A549 (cell line): ENCODE results near the gene DPEP2NB. TPM values are rescaled to one million over a fixed set of nuclear protein-coding genes. Genes with fewer than 3 reads are reported as not detected.

Source experiments
- ATAC-seq, 2 experiments: fragments of 200-7000 bp in 1 of 2; fragments of >200 bp in 1 of 2; cut with Nextera tagmentation in 1 of 2; cut with Tn5 transposase in 1 of 2; 3 replicates each; pipeline versions ENCODE4 v1.8.0 to v1.9.1; 2018 to 2020; ENCODE audit warnings: mild to moderate bottlenecking in 1 of 2, moderate library complexity in 1 of 2
- CTCF ChIA-PET: fragments of 300-600 bp; sonication (Branson Sonifier 250); formaldehyde crosslinking; extraction: SDS; loops from one replicate; lab custom pipeline; 2021; ENCODE audit warnings: antibody characterized with exemption, inconsistent platforms; lab: Yijun Ruan, JAX
- POLR2A ChIA-PET: fragments of 350-600 bp; formaldehyde crosslinking; extraction: SDS; loops from one replicate; lab custom pipeline; 2021; ENCODE audit warnings: antibody characterized with exemption, inconsistent platforms; lab: Yijun Ruan, JAX
- DNase-seq, 2 experiments: peaks; one replicate each; pipeline versions ENCODE4 v3.0.0 to v3.0.0-alpha.2; 2011 to 2016; ENCODE audit warnings: low read depth in 1 of 2, low spot score in 1 of 2
- FAIRE-seq: peaks from 2 replicates; lab custom pipeline; 2011; peaks lifted over from hg19 to GRCh38; lab: Jason Lieb, UNC
- H3K27ac ChIP-seq, 2 experiments: fragments of >200 bp; sonication (Bioruptor Twin); formaldehyde crosslinking; 3 replicates each; pipeline ENCODE4 v1.5.1; 2016 to 2017
- H3K4me1 ChIP-seq: fragments of >200 bp; sonication (Bioruptor Twin); formaldehyde crosslinking; 3 replicates; pipeline ENCODE4 v1.6.1; 2016
- H3K4me2 ChIP-seq: fragments of >200 bp; sonication (Bioruptor Twin); formaldehyde crosslinking; 3 replicates; pipeline ENCODE4 v1.6.1; 2016
- H3K4me3 ChIP-seq: fragments of >200 bp; sonication (Bioruptor Twin); formaldehyde crosslinking; 3 replicates; pipeline ENCODE4 v1.5.1; 2016
- H3K9me3 ChIP-seq: fragments of >200 bp; sonication (Bioruptor Twin); formaldehyde crosslinking; 3 replicates; pipeline ENCODE4 v1.6.1; 2016
- CBX8 ChIP-seq: fragments of 200-600 bp; sonication (generic); IDR thresholded peaks from 2 replicates; pipeline ENCODE4 v1.6.1; 2016
- CHD2 ChIP-seq: fragments of 150-350 bp; IDR thresholded peaks from 2 replicates; pipeline ENCODE4 v1.6.1; 2014; ENCODE audit warnings: low read length; ENCODE audit not compliant: partially characterized antibody
- CHD4 ChIP-seq: fragments of 200-600 bp; sonication (generic); IDR thresholded peaks from 2 replicates; pipeline ENCODE4 v1.6.1; 2016; ENCODE audit warnings: antibody characterized with exemption, mild to moderate bottlenecking, borderline replicate concordance
- EHF ChIP-seq: fragments of 250-450 bp; sonication (Bioruptor Pico); IDR thresholded peaks from 2 replicates; pipeline ENCODE4 v1.5.0; 2020; ENCODE audit warnings: mild to moderate bottlenecking
- EHMT2 ChIP-seq: fragments of 200-600 bp; sonication (generic); IDR thresholded peaks from 2 replicates; pipeline ENCODE4 v1.6.1; 2016; ENCODE audit warnings: antibody characterized with exemption, low read depth, mild to moderate bottlenecking, moderate library complexity
- ESRRA ChIP-seq: fragments of 150-350 bp; IDR thresholded peaks from 2 replicates; pipeline ENCODE4 v1.6.1; 2014; ENCODE audit warnings: mild to moderate bottlenecking, low read length, borderline replicate concordance
- FOSL2 ChIP-seq, 2 experiments: fragments of 450-650 bp in 1 of 2; fragments of >200 bp in 1 of 2; sonication (Bioruptor Twin) in 1 of 2; formaldehyde crosslinking; IDR thresholded peaks; 2 replicates each; pipeline versions ENCODE4 v1.5.0 to v1.6.1; 2016 to 2020; ENCODE audit warnings: mild to moderate bottlenecking in 1 of 2, moderate library complexity in 1 of 2
- HOXB13 ChIP-seq: fragments of 250-450 bp; sonication (Bioruptor Pico); IDR thresholded peaks from 2 replicates; pipeline ENCODE4 v1.5.0; 2020; ENCODE audit warnings: low read depth, mild to moderate bottlenecking, moderate library complexity
- JUN ChIP-seq, 2 experiments: fragments of >200 bp; sonication (Bioruptor Twin); formaldehyde crosslinking; IDR thresholded peaks; 2 replicates in 1 of 2; 3 replicates in 1 of 2; pipeline ENCODE4 v1.6.1; 2016 to 2017
- JUNB ChIP-seq: fragments of >200 bp; sonication (Bioruptor Twin); formaldehyde crosslinking; IDR thresholded peaks from 2 replicates; pipeline ENCODE4 v1.6.1; 2016
- MAFK ChIP-seq: fragments of 450-650 bp; IDR thresholded peaks from 2 replicates; pipeline ENCODE4 v1.6.1; 2014; ENCODE audit not compliant: partially characterized antibody
- PHF8 ChIP-seq: fragments of 200-600 bp; sonication (generic); IDR thresholded peaks from 2 replicates; pipeline ENCODE4 v1.6.1; 2016; ENCODE audit warnings: low read depth, mild to moderate bottlenecking, antibody characterized with exemption, moderate library complexity, borderline replicate concordance
- RAD21 ChIP-seq, 2 experiments: fragments of >200 bp in 1 of 2; sonication (Bioruptor Twin) in 1 of 2; formaldehyde crosslinking in 1 of 2; IDR thresholded peaks in 1 of 2; conservative IDR thresholded peaks in 1 of 2; 2 replicates in 1 of 2; 3 replicates in 1 of 2; pipeline ENCODE4 v1.6.1; 2012 to 2018; ENCODE audit warnings: inconsistent platforms in 1 of 2
- SMC3 ChIP-seq: fragments of >200 bp; sonication (Bioruptor Twin); formaldehyde crosslinking; IDR thresholded peaks from 3 replicates; pipeline ENCODE4 v1.6.1; 2018; ENCODE audit warnings: inconsistent platforms
- TP53 ChIP-seq: fragments of 250-450 bp; sonication (Bioruptor Pico); IDR thresholded peaks from 2 replicates; pipeline ENCODE4 v1.5.0; 2021; ENCODE audit warnings: mild to moderate bottlenecking, moderate library complexity
- ZFP36 ChIP-seq: fragments of 450-650 bp; IDR thresholded peaks from 2 replicates; pipeline ENCODE4 v1.6.1; 2014; ENCODE audit warnings: borderline replicate concordance; ENCODE audit not compliant: partially characterized antibody
- ZSCAN20 ChIP-seq: fragments of 250-450 bp; sonication (Bioruptor Pico); IDR thresholded peaks from 2 replicates; pipeline ENCODE4 v1.8.0; 2022; ENCODE audit warnings: mild to moderate bottlenecking, moderate library complexity
- WGBS: methylation state at CpG from one replicate; pipeline ENCODE4 v1.1.6; 2017; ENCODE audit errors: missing lambda C conversion rate; 5-methylcytosine and 5-hydroxymethylcytosine counted together
- polyA minus RNA-seq: library from RNA; depleted of rRNA, polyadenylated mRNA; stranded (reverse); fragments of >200 nt; gene quantifications from 2 replicates; pipeline ENCODE4 v1.2.3, GENCODE V29; 2011; rRNA and poly(A)+ RNA removed
- polyA plus RNA-seq, 4 experiments: library from polyadenylated mRNA; depleted of rRNA in 3 of 4; stranded (reverse); fragments of >200 nt; fragmentation: RNase III in 1 of 4; extraction: RNeasy Plus Mini Kit Qiagen cat#74134 plus additional on column Dnase treatment in 1 of 4; gene quantifications; 2 replicates in 3 of 4; 3 replicates in 1 of 4; pipeline ENCODE4 v1.2.3, GENCODE V29; 2011 to 2017
- TF ChIP-seq, protein P1 (sequence below): fragments of >200 bp; sonication (Bioruptor Twin); formaldehyde crosslinking; IDR thresholded peaks from 3 replicates; pipeline ENCODE4 v1.5.1; 2016
- TF ChIP-seq, protein P2 (sequence below): fragments of 250-450 bp; sonication (Bioruptor Pico); IDR thresholded peaks from 2 replicates; pipeline ENCODE4 v1.5.0; 2021; ENCODE audit warnings: mild to moderate bottlenecking, moderate library complexity, borderline replicate concordance
- TF ChIP-seq, protein P3 (sequence below): fragments of >200 bp; sonication (Bioruptor Twin); formaldehyde crosslinking; IDR thresholded peaks from 3 replicates; pipeline ENCODE4 v1.6.1; 2016

The DPEP2NB gene, protein sequence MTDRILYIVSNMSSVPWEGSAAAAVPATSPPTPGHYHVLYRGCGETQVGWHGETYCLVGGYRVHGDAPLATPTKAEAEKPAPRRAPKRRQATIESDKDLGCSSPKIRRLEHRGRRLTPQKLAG
- polyA plus RNA-seq (2011; rRNA removed) (not detected in 2 replicates), polyA plus RNA-seq (2017; fragmentation: RNase III; extraction: RNeasy Plus Mini Kit Qiagen cat#74134 plus additional on column Dnase treatment) (not detected in 3 replicates), polyA minus RNA-seq (not detected in 2 replicates)
- polyA plus RNA-seq (2012; cell fraction: cytosol; rRNA removed): not detected in 2 replicates
- not detected in 2 replicates for polyA plus RNA-seq (2012; cell fraction: nucleus; rRNA removed)

DNA sequence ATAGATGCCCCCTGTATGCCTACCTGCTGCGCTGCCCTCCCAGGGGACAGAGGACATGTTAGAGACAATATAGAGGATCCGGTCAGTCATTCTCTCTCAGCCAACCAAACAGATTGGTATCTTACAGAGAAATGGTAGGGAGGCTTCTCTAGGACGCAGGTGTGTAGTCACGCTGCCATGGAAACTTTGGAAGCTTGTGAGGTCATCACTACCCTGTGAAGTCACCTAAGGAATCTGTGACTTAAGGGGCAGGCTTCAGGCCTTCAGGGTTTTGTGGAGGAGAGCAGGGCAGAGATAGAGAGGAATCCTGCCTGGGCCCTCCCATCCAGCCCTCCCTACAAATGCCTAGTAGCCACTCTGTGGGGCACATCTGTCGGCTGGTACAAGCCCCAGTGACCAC is at the start of gene DPEP2NB:
Gene DPEP2NB, minus strand, starts transcription at position 231 of the 400 bp plus-strand sequence. Its CDS starts 141 bp downstream, at position 90.
- POLR2A ChIA-PET: no interaction called here

DNA sequence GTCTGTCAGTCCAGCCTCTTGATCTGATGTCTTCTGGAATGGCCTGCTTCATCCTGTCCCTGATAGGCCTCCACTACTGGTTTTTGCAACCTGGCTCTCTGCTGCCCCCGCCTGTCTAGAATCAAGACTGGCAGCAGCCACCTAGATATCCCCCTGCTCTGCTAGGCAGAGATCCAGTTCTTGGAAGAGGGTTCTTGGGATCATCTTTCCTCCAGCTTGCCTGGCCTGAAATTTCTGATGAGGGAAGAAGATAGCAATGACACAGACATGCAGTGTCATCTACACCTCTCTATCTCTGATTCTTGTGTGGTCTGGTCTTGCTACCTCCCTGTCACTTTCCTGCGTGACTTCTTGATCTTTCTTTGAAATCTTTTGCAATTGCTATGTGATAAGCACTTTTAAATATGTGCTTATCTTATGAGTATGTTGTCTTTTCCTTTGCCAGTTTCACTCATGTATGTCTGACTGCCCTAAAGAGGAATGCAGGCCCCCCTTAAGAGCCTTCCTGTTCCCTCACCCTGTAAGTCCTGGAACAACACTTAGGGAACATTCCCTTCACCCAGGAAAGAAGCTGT is 49.2 kb upstream of the DPEP2NB start:
- TF ChIP-seq RAD21 (conservative IDR thresholded peaks at IDR 0.05 in 1 of 2, IDR thresholded peaks at IDR 0.05 in 1 of 2) (peak; percentile 62 to 70), SMC3 (peak; percentile 46; the same call in 2 of the 3 replicates), EHF (CRISPR knock-in tag) (no peak)
- TF ChIP-seq, protein P1, sequence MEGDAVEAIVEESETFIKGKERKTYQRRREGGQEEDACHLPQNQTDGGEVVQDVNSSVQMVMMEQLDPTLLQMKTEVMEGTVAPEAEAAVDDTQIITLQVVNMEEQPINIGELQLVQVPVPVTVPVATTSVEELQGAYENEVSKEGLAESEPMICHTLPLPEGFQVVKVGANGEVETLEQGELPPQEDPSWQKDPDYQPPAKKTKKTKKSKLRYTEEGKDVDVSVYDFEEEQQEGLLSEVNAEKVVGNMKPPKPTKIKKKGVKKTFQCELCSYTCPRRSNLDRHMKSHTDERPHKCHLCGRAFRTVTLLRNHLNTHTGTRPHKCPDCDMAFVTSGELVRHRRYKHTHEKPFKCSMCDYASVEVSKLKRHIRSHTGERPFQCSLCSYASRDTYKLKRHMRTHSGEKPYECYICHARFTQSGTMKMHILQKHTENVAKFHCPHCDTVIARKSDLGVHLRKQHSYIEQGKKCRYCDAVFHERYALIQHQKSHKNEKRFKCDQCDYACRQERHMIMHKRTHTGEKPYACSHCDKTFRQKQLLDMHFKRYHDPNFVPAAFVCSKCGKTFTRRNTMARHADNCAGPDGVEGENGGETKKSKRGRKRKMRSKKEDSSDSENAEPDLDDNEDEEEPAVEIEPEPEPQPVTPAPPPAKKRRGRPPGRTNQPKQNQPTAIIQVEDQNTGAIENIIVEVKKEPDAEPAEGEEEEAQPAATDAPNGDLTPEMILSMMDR: peak; percentile 72
- H3K9me3 ChIP-seq: no peaks in the 10 kb centered on the region
- H3K4me3 ChIP-seq: no peak overlapping the region
- DNase-seq (peak; percentile 67 to 87), FAIRE-seq (peak; percentile 13), ATAC-seq (peak; percentile 93 to 99)
- no peak overlapping the region for H3K4me2 ChIP-seq
- CTCF ChIA-PET: interaction anchor here (0.5 to 2.9 kb wide), 22 partner anchors 9 to 424 kb away, joined by 3 to 27 read pairs (median 4); partner anchors contain the start of gene LCAT
- WGBS: 48% methylated on average over 2 of the region's 2 CpGs
- no peaks in the 10 kb centered on the region for H3K4me1 ChIP-seq
- POLR2A ChIA-PET: no interaction called here
- H3K27ac ChIP-seq: no peak overlapping the region

More for the DNA sequence above, at the start of gene DPEP2NB:
- 69% methylated on average over 5 of the region's 5 CpGs for WGBS
- FAIRE-seq (no peak), ATAC-seq (peak; percentile 37 to 42; a peak in 4 of 6 replicates)
- no peak within 1 kb of the TSS for H3K4me2 ChIP-seq
- no peak within 1 kb of the TSS for H3K27ac ChIP-seq
- no peak for TF ChIP-seq HOXB13
- no peak for TF ChIP-seq RAD21 (conservative IDR thresholded peaks at IDR 0.05 in 1 of 2, IDR thresholded peaks at IDR 0.05 in 1 of 2)
- no peak for TF ChIP-seq MAFK
- no peak for TF ChIP-seq ZFP36
- TF ChIP-seq, protein P2, sequence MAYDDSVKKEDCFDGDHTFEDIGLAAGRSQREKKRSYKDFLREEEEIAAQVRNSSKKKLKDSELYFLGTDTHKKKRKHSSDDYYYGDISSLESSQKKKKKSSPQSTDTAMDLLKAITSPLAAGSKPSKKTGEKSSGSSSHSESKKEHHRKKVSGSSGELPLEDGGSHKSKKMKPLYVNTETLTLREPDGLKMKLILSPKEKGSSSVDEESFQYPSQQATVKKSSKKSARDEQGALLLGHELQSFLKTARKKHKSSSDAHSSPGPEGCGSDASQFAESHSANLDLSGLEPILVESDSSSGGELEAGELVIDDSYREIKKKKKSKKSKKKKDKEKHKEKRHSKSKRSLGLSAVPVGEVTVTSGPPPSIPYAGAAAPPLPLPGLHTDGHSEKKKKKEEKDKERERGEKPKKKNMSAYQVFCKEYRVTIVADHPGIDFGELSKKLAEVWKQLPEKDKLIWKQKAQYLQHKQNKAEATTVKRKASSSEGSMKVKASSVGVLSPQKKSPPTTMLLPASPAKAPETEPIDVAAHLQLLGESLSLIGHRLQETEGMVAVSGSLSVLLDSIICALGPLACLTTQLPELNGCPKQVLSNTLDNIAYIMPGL (CRISPR knock-in tag): no peak
- TF ChIP-seq TP53 (CRISPR knock-in tag): no peak
- TF ChIP-seq EHMT2: no peak
- TF ChIP-seq CHD4: no peak
- no peak for TF ChIP-seq CHD2
- TF ChIP-seq JUN (IDR thresholded peaks at IDR 0.05): no peak
- TF ChIP-seq CBX8: no peak
- TF ChIP-seq, protein P3, sequence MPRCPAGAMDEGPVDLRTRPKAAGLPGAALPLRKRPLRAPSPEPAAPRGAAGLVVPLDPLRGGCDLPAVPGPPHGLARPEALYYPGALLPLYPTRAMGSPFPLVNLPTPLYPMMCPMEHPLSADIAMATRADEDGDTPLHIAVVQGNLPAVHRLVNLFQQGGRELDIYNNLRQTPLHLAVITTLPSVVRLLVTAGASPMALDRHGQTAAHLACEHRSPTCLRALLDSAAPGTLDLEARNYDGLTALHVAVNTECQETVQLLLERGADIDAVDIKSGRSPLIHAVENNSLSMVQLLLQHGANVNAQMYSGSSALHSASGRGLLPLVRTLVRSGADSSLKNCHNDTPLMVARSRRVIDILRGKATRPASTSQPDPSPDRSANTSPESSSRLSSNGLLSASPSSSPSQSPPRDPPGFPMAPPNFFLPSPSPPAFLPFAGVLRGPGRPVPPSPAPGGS: no peak
- no peak for TF ChIP-seq ZSCAN20 (CRISPR knock-in tag)
- no peak for TF ChIP-seq PHF8
- no peak for TF ChIP-seq ESRRA
- no peak for TF ChIP-seq FOSL2 (IDR thresholded peaks at IDR 0.05)
- no peak for TF ChIP-seq FOSL2 (CRISPR knock-in tag; IDR thresholded peaks at IDR 0.05)
- no peak for TF ChIP-seq SMC3
- TF ChIP-seq, protein P1: no peak
- no peak for TF ChIP-seq JUNB
- TF ChIP-seq, all 56 proteins: peak for 0
- no peak for DNase-seq
- Histone ChIP-seq H3K4me1 (no peaks in the 10 kb centered on the region), H3K4me3 (no peak within 1 kb of the TSS), H3K9me3 (no peaks in the 10 kb centered on the region)
- CTCF ChIA-PET: interaction anchor here (1.7 to 2.0 kb wide), 2 partner anchors 25 kb away, joined by 4 to 6 read pairs; no protein-coding TSS in a partner anchor
